AG08395 (cell line): ENCODE data around the gene STARD8.
"Not testable (repeated sequence)": the region's sequence is repeated elsewhere in the genome, so short reads cannot be mapped to it uniquely, and the experiment has no call there.

Experiments
- DNase-seq: peaks from one replicate; pipeline ENCODE4 v3.0.0; 2012; ENCODE audit warnings: mixed read lengths, low spot score

The STARD8 gene

GRCh38 chrX:68717663-68718442 lies 70.4 kb downstream of the STARD8 start:
- no peak for DNase-seq

GRCh38 chrX:68718443-68718820 lies 71.0 kb downstream of the STARD8 start:
- DNase-seq, result no peak

- DNase-seq, result no peak
Observed at GRCh38 chrX:68719181-68719903, 71.9 kb downstream of the STARD8 start.

- DNase-seq, result no peak
Observed at GRCh38 chrX:68719904-68720614, 72.6 kb downstream of the STARD8 start.

- DNase-seq, result no peak
Observed at GRCh38 chrX:68720851-68721250, 73.4 kb downstream of the STARD8 start.

- no peak for DNase-seq
Observed at GRCh38 chrX:68721546-68721945, 74.1 kb downstream of the STARD8 start.

- no peak for DNase-seq
Observed at GRCh38 chrX:68721991-68722860, 74.8 kb downstream of the STARD8 start.

- no peak for DNase-seq
Observed at GRCh38 chrX:68723491-68724155, 76.2 kb downstream of the STARD8 start.

GRCh38 chrX:68724531-68725020 lies 77.1 kb downstream of the STARD8 start:
- no peak for DNase-seq

- no peak for DNase-seq
Observed at GRCh38 chrX:68725756-68726365, 78.4 kb downstream of the STARD8 start.

- no peak for DNase-seq
Observed at GRCh38 chrX:68726366-68726765, 78.9 kb downstream of the STARD8 start.

GRCh38 chrX:68727696-68728095 lies 80.2 kb downstream of the STARD8 start:
- DNase-seq, result no peak

GRCh38 chrX:68728186-68728585 lies 80.7 kb downstream of the STARD8 start:
- DNase-seq, result no peak

GRCh38 chrX:68731254-68731653 lies 83.8 kb downstream of the STARD8 start:
- DNase-seq, result no peak

GRCh38 chrX:68732906-68733493 lies 85.5 kb downstream of the STARD8 start:
- peak; percentile 68 for DNase-seq

- DNase-seq, result no peak
Observed at GRCh38 chrX:68735266-68735665, 87.8 kb downstream of the STARD8 start.

GRCh38 chrX:68741864-68742263 lies 94.4 kb downstream of the STARD8 start:
- not testable (repeated sequence) for DNase-seq

- DNase-seq, result no peak
Observed at GRCh38 chrX:68743754-68744153, 96.3 kb downstream of the STARD8 start.

- DNase-seq, result no peak
Observed at GRCh38 chrX:68746988-68747387, 99.5 kb downstream of the STARD8 start.

GRCh38 chrX:68748030-68748429 lies 100.6 kb downstream of the STARD8 start:
- no peak for DNase-seq
